HG02571 (cell line): Measurements from ENCODE around the gene DOCK1.

Experiments used
- ATAC-seq: cut with Tn5 transposase; IDR thresholded peaks from one replicate; pipeline ENCODE4 v1.9.1; 2021; ENCODE audit warnings: mild to moderate bottlenecking, moderate library complexity; ENCODE audit not compliant: unreplicated experiment

DOCK1 gene

DNA sequence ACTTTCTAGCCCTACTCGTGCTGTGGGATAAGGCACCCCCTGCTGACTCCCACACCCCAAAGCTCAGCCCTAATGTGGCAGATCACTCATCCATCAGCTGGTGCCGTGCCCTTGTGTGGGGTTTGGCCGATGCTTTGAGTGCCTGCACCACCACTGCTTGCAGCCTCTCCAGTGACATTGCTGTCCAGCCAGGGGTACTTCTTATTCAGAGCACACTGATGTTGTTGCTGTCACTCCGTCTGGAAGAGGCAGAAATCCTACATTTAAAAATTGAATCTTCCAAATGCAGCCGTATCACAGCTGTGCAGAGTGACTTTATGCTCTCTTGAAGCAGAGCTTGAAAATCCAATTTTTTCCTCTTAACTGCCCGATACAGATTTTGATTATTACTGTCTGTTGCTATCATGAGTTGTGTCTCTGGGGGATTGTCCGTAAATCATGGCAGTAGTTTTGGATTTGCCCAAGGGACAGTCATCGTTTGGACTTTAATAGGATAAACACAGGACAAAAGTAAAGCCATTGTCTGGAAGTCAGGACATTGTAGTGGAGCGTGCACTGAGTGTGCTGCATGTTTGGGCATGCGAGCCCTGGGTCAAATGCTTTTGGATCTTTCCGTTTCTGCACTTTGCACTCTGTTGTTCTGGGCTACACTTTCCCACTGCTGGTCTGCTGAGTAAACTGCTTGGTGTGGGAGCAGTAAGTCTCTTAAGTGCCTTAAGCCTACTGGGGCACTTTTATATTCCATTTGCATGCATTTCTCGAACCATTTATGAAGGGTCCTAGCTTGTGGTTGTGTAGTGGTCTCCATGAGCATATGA, 128.2 kb downstream of the DOCK1 start:
- ATAC-seq: no peak

- no peak for ATAC-seq
Observed at GRCh38 chr10:127034034-127034633, 128.9 kb downstream of the DOCK1 start.

DNA sequence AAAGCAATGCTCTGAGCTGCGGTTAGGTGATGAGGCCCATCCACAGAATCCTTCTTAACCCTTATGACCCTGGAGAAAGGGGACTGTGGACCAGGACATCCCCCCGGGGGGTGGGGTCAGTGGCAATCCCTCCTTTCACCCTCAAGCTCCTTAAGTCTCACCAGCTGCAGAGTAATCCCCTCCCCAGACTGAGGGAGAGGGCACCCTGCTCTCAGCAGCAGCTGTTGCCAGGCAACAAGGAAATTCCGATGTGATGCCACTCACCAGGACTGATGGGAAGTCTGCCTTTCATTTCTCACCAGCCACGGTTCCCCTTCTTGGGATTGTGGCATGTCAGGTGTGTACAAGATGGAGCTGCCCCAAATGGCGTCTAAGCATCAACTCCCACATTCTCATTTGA, 129.6 kb downstream of the DOCK1 start:
- ATAC-seq: no peak

- no peak for ATAC-seq
Observed at GRCh38 chr10:127035827-127036226, 130.6 kb downstream of the DOCK1 start.

GRCh38 chr10:127036987-127037386, 131.8 kb downstream of the DOCK1 start:
- ATAC-seq: no peak

- no peak for ATAC-seq
Observed at GRCh38 chr10:127039435-127039834, 134.2 kb downstream of the DOCK1 start.

DNA sequence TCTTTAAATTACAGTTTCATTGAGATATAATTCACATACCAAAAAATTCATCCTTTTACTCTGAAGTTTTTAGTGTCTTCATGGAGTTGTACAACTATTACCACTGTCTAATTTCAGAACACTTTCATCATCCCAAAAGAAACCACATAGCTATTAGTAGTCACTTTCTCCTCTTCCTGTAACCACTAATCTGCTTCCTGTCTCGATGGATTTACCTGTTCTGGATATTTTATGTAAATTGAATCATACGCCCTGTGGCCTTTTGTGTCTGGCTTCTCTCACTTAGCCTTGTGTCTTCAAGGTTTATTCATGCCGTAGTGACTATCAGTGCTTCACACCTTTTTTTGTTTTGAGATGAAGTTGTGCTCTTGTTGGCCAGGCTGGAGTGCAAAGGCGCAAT, 135.5 kb downstream of the DOCK1 start:
- no peak for ATAC-seq

- no peak for ATAC-seq
Observed at GRCh38 chr10:127041552-127041951, 136.3 kb downstream of the DOCK1 start.

DNA sequence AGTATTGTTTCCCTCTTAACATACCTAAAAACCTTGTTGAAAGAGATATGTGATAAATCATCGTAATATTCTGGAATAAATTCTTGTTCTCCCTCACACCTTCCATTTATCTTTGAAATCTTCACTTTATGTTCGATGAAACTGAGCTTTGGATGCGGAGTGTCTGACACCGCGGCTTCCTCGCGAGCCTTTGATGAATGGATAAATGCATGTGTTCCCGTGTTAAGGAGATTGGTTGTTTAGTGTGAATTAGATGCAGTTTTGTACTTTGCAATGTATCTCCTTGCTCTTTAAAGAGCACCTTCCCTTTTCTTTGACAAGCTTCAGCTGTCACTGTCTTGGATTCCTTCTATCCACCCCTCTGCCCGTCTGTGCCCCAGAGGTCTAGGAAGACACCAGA, 138.1 kb downstream of the DOCK1 start:
- ATAC-seq: no peak

DNA sequence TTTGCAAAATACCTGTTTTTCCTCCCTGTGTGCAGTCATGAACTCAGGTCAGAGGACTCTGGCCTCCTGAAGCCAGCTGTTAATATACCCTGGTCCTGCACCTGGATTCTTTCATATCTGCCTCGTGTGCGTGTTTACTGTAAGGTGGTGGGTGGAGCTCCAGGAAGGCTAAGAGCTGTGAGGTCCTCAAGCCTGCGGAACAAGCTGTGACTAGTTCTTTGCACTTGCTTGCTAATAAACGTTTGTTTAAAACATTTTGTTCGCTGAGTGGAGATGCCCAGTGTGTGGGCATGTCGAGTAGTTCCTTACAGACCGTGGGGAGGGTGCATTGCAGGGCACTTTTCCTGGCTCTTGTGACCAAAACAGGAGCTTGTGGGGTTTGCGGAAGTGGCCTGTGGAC, 139.0 kb downstream of the DOCK1 start:
- no peak for ATAC-seq

DNA sequence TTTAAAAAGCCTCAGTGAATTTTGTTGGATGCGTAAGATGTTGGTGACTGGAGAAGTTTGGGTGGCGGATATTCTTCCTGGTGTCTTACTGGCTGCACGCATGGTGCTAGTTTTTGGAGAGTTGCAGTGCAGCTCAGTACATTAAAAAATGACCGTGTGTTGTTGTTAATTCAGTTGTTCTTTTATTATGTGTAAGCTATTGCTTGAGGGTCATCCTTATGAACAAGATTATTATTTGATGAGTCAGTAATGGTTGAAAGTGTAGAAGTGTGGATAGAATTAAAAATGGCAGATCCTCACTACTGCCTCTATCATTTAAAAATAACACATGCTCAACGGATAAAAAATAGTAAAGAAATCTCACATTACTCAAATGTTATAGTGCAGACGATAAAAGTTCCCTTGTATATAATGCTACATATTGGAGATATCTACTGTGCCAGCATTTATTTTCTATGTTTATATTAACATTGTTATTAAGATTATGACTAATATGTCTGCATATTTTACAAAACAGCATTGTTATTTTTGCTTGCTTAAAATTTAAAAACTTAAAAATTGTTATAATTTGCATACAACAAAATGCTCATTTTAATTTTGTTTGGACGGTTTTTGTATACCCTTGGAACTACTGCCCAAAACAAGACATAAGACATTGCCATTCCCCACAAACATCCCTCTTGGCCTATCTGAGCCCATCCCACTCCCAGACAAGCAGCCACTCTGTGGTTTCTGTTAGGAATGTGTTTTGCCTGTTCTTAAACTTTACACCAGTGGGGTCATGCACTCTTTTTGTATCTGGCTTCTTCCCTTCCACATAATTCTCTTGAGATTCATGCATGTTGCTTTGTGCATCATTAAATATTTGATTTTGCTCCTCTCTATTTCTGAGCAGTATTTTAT, 142.0 kb downstream of the DOCK1 start:
- ATAC-seq: no peak

GRCh38 chr10:127047878-127048238, 142.6 kb downstream of the DOCK1 start:
- no peak for ATAC-seq

GRCh38 chr10:127048630-127049029, 143.4 kb downstream of the DOCK1 start:
- no peak for ATAC-seq

- no peak for ATAC-seq
Observed at GRCh38 chr10:127052001-127052400, 146.8 kb downstream of the DOCK1 start.

- no peak for ATAC-seq
Observed at GRCh38 chr10:127055263-127055662, 150.0 kb downstream of the DOCK1 start.

DNA sequence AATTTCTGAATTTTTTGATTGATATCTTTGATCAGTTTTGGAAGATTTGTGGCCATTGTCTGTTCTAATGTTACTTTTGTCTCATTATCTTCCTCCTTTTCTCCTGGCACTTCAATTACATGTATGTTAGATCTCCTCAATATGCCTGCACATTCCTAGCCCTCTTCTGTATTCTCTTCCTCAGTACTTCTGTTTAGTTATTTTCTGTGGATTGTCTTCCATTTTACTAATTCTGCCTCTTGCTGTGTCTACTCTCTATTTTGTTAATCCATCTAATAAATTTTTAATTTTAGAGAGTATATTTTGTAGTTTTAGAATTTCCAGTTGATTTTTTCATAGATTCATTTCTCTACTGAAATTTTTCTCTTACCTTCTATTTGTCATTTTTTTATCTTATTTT, 154.1 kb downstream of the DOCK1 start:
- ATAC-seq: no peak

DNA sequence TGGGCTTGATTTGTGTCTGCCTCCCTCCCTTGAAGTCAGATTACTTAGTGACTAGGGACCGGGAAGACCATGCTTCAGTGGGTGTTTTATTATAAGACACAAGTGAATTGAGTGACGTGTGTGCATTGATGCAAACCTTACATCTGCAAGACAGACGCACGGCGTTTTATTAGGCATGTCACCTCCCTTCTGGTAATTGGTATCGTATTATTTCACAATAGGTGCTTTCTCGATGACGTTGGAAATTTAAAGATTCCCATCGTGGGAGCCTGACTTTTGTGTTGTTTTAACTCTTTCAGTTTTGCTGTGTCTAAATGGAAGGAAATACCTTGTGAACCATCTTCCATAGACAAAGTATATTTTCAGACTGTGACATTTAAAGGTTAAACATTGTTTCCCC, 158.5 kb downstream of the DOCK1 start:
- no peak for ATAC-seq

DNA sequence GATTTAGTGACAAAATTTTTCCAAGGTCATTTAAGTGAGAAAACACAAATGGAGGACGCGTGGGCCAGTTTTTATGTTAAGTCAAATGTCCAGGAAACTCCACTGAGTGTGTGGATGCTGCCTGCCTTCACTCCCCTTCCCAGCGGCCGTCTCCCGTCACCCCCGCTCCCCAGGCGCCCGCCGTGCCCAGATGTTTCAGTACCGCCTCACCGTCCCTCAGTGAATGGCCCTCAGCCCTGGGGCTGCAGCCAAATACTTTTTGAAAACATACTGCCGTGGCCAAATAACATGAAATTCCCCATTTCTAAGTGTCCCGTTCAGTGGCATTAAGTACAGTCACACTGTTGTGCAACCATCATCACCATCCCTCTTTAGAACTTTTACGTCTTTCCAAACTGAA, 159.2 kb downstream of the DOCK1 start:
- ATAC-seq: no peak

DNA sequence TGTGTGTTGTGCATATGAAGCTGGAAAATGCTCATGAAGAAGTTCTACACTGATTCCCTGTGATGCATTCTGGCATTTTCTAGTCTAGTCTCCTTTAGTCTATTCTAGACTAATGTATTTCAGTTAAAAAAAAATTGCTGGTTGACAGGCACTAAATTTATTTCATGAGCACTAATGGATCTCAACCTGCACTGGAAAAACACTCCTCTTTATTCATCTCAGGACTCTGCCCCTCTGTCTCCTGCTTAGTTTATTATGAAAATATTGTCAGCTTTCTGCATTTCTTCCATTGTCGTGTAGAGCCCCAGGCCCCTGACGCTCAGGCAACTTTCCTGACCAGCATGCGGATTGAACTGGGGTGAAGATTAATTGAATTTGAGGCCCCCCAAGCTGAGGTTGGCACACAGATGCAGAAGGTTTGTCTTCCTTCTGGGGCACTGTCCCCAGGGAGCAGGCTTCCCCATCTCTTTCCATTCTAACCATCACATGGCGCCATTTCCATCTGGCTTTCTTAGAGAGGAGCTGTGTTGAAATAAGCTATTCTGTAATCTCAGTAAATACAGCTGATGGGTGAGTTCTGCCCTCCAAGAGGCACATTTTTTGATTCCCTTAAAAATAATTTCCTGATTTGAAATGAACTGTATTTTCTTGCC, 162.4 kb downstream of the DOCK1 start:
- no peak for ATAC-seq

DNA sequence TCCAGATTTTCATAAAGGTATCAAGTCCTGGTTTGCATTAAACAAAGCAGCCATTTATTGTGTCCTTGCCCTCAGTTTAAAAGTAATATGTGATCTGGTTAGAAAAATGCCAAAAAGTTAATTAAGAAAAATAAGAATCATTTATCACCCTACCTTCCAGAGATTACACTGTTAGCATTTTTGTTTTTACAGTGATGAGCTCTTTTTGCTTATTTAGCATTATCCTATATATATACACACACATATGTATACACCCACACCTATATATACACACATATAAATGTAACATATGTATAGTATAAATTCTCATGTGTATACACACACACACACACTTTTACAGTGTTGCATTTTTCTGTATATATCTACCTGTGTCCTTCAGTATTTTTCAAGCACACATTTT, 163.3 kb downstream of the DOCK1 start:
- no peak for ATAC-seq

DNA sequence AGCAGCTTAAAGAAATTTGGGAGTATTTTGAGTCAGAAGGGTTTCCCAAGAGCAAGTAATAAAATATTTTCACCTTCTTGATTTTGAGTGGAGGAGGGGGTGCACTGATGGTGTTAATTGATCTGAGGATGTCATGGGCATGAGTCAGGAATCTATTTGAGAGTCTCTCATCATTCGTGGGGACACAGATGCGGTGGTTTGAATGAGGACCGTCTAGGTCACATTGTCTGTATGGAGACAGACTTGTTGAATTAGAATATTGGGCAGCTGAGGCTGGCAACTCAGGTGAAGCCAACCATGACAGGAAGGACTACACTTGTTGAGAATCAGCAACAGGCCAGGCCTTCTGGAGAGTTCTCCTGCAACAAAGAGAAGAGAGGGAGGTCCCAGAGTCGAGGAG, 164.2 kb downstream of the DOCK1 start:
- no peak for ATAC-seq
